Liver (tissue), 3 donors: ENCODE results near the gene ATM.

ENCODE experiments used
- CTCF ChIP-seq: fragments of 150-350 bp; IDR thresholded peaks from 2 replicates; pipeline ENCODE4 v1.5.1; 2017; ENCODE audit warnings: improper control_type of control experiment, low read depth, low read length; ENCODE audit not compliant: missing input control
- EGR1 ChIP-seq, 2 donors: IDR thresholded peaks; 2 replicates each; pipeline ENCODE4 v1.6.1; 2016 to 2018; ENCODE audit warnings: antibody characterized with exemption in 2 of 2, low read depth in 2 of 2
- FOXA1 ChIP-seq: IDR thresholded peaks from 2 replicates; pipeline ENCODE4 v1.6.1; 2016; ENCODE audit warnings: antibody characterized with exemption
- GABPA ChIP-seq, 2 donors: IDR thresholded peaks in 1 of 2; conservative IDR thresholded peaks in 1 of 2; 2 replicates each; pipeline ENCODE4 v1.6.1; 2016; ENCODE audit warnings: antibody characterized with exemption in 2 of 2, mild to moderate bottlenecking in 1 of 2, moderate library complexity in 1 of 2
- HNF4A ChIP-seq, 2 donors: conservative IDR thresholded peaks; 2 replicates each; pipeline ENCODE4 v1.6.1; 2016; ENCODE audit warnings: antibody characterized with exemption in 2 of 2, mild to moderate bottlenecking in 2 of 2
- JUND ChIP-seq, 2 donors: IDR thresholded peaks; 2 replicates each; pipeline ENCODE4 v1.6.1; 2016; ENCODE audit warnings: antibody characterized with exemption in 2 of 2
- RAD21 ChIP-seq, 2 donors: IDR thresholded peaks; 2 replicates each; pipeline ENCODE4 v1.6.1; 2016; ENCODE audit warnings: antibody characterized with exemption in 2 of 2, mild to moderate bottlenecking in 2 of 2
- REST ChIP-seq: IDR thresholded peaks from 2 replicates; pipeline ENCODE4 v1.6.1; 2016; ENCODE audit warnings: antibody characterized with exemption, mild to moderate bottlenecking
- SP1 ChIP-seq: IDR thresholded peaks from 2 replicates; pipeline ENCODE4 v1.6.1; 2018; ENCODE audit warnings: antibody characterized with exemption, mild to moderate bottlenecking
- TAF1 ChIP-seq: conservative IDR thresholded peaks from 2 replicates; pipeline ENCODE4 v1.6.1; 2016; ENCODE audit warnings: antibody characterized with exemption, mild to moderate bottlenecking
- YY1 ChIP-seq: IDR thresholded peaks from 2 replicates; pipeline ENCODE4 v1.6.1; 2016; ENCODE audit warnings: antibody characterized with exemption, mild to moderate bottlenecking
- TF ChIP-seq, protein P1 (sequence below): IDR thresholded peaks from 2 replicates; pipeline ENCODE4 v1.6.1; 2016; ENCODE audit warnings: antibody characterized with exemption
- TF ChIP-seq, protein P2 (sequence below): IDR thresholded peaks from 2 replicates; pipeline ENCODE4 v1.6.1; 2016; ENCODE audit warnings: antibody characterized with exemption
- donor health status: healthy.
- donor health status: healthy.

- no peak for TF ChIP-seq EGR1 (IDR thresholded peaks at IDR 0.05; ENCODE audit: low read depth in 2 of 2)
- TF ChIP-seq JUND (IDR thresholded peaks at IDR 0.05), result no peak
- no peak for TF ChIP-seq CTCF
- no peak for TF ChIP-seq FOXA1
- TF ChIP-seq, protein P1, sequence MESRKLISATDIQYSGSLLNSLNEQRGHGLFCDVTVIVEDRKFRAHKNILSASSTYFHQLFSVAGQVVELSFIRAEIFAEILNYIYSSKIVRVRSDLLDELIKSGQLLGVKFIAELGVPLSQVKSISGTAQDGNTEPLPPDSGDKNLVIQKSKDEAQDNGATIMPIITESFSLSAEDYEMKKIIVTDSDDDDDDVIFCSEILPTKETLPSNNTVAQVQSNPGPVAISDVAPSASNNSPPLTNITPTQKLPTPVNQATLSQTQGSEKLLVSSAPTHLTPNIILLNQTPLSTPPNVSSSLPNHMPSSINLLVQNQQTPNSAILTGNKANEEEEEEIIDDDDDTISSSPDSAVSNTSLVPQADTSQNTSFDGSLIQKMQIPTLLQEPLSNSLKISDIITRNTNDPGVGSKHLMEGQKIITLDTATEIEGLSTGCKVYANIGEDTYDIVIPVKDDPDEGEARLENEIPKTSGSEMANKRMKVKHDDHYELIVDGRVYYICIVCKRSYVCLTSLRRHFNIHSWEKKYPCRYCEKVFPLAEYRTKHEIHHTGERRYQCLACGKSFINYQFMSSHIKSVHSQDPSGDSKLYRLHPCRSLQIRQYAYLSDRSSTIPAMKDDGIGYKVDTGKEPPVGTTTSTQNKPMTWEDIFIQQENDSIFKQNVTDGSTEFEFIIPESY, result no peak
- TF ChIP-seq TAF1, result no peak
- TF ChIP-seq REST, result no peak
- no peak for TF ChIP-seq RAD21 (IDR thresholded peaks at IDR 0.05)
- TF ChIP-seq SP1, result no peak
- TF ChIP-seq HNF4A (conservative IDR thresholded peaks at IDR 0.05), result no peak
- TF ChIP-seq, protein P2, sequence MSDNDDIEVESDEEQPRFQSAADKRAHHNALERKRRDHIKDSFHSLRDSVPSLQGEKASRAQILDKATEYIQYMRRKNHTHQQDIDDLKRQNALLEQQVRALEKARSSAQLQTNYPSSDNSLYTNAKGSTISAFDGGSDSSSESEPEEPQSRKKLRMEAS, result no peak
- TF ChIP-seq YY1, result no peak
- no peak for TF ChIP-seq GABPA (IDR thresholded peaks at IDR 0.05 in 1 of 2, conservative IDR thresholded peaks at IDR 0.05 in 1 of 2)
These were observed 66.8 kb downstream of the ATM start for GRCh38 chr11:108289699-108290098.
